ENCODE measurements around the gene SELP. TPM values are rescaled to one million over a fixed set of nuclear protein-coding genes. Genes with fewer than 3 reads are reported as not detected.

SELP gene
- total and polyA plus RNA-seq, 7 donors = 1.1 to 3.9 (median 1.3) TPM

GRCh38 chr1:169577981-169578738, 51.8 kb downstream of the SELP start:
- H3K27ac ChIP-seq = no peak overlapping the region
- 74 to 80% (median 78%) methylated on average over 5 of the region's 5 CpGs for WGBS, 3 donors

GRCh38 chr1:169576935-169577331, 53.0 kb downstream of the SELP start:
- no peak for ATAC-seq
- intact Hi-C loops (cut with DNase I) = no loop called here
- Histone ChIP-seq H3K9me3 (no peaks in the 10 kb centered on the region), H3K27me3 (ENCODE audit: insufficient read depth in 3 of 3, low read length in 2 of 3) (peaks cover 0 to 5% (median under 1%) of the 10 kb centered on the region in 3 donors), H3K4me3 (no peak overlapping the region), H3K4me1 (no peaks in the 10 kb centered on the region), H3K27ac (no peak overlapping the region), H3K36me3 (ENCODE audit: insufficient read depth in 1 of 2, low read depth in 1 of 2) (no peaks in the 10 kb centered on the region)
- no peak for TF ChIP-seq CTCF (IDR thresholded peaks at IDR 0.05)
- 19 to 31% (median 29%) methylated on average over 1 of the region's 1 CpG for WGBS, 3 donors
- DNase-seq = no peak

More at GRCh38 chr1:169577981-169578738, 51.8 kb downstream of the SELP start:
- H3K27me3 ChIP-seq (ENCODE audit: insufficient read depth in 3 of 3, low read length in 2 of 3) = peaks cover 0 to 5% (median 2%) of the 10 kb centered on the region in 3 donors
- no peaks in the 10 kb centered on the region for H3K4me1 ChIP-seq
- TF ChIP-seq CTCF (IDR thresholded peaks at IDR 0.05) = no peak
- no peak overlapping the region for H3K4me3 ChIP-seq
- H3K36me3 ChIP-seq (ENCODE audit: insufficient read depth in 1 of 2, low read depth in 1 of 2) = no peaks in the 10 kb centered on the region
- no peak for ATAC-seq
- no peak for DNase-seq
- no peaks in the 10 kb centered on the region for H3K9me3 ChIP-seq
- intact Hi-C loops (cut with DNase I) = no loop called here

GRCh38 chr1:169576241-169576934, 53.5 kb downstream of the SELP start:
- no peaks in the 10 kb centered on the region for H3K9me3 ChIP-seq
- no peak overlapping the region for H3K4me3 ChIP-seq
- no peak for TF ChIP-seq CTCF (IDR thresholded peaks at IDR 0.05)
- intact Hi-C loops (cut with DNase I) = no loop called here
- H3K36me3 ChIP-seq (ENCODE audit: insufficient read depth in 1 of 2, low read depth in 1 of 2) = no peaks in the 10 kb centered on the region
- no peaks in the 10 kb centered on the region for H3K4me1 ChIP-seq
- 46 to 70% (median 50%) methylated on average over 5 of the region's 5 CpGs for WGBS, 3 donors
- no peak for DNase-seq
- no peak overlapping the region for H3K27ac ChIP-seq
- ATAC-seq = no peak
- H3K27me3 ChIP-seq (ENCODE audit: insufficient read depth in 3 of 3, low read length in 2 of 3) = peaks cover 0 to 5% (median 0%) of the 10 kb centered on the region in 3 donors

GRCh38 chr1:169574336-169574735, 55.6 kb downstream of the SELP start:
- intact Hi-C loops (cut with DNase I) = no loop called here
- Histone ChIP-seq H3K4me3 (no peak overlapping the region), H3K27me3 (ENCODE audit: insufficient read depth in 3 of 3, low read length in 2 of 3) (no peaks in the 10 kb centered on the region), H3K9me3 (no peaks in the 10 kb centered on the region), H3K36me3 (ENCODE audit: insufficient read depth in 1 of 2, low read depth in 1 of 2) (no peaks in the 10 kb centered on the region), H3K27ac (no peak overlapping the region), H3K4me1 (no peaks in the 10 kb centered on the region)
- no peak for ATAC-seq
- 40 to 48% (median 46%) methylated on average over 4 of the region's 4 CpGs for WGBS, 3 donors
- no peak for TF ChIP-seq CTCF (IDR thresholded peaks at IDR 0.05)
- DNase-seq = no peak
